ENCODE data around the gene SMIM12.

Gene SMIM12

GRCh38 chr1:34876406-34876805 is 16.9 kb upstream of the SMIM12 start:
- no peak for DNase-seq
- H3K27me3 ChIP-seq (replicated peaks; ENCODE audit: control insufficient read depth, insufficient read depth, low read length, poor library complexity, severe bottlenecking): no peaks in the 10 kb centered on the region

DNA sequence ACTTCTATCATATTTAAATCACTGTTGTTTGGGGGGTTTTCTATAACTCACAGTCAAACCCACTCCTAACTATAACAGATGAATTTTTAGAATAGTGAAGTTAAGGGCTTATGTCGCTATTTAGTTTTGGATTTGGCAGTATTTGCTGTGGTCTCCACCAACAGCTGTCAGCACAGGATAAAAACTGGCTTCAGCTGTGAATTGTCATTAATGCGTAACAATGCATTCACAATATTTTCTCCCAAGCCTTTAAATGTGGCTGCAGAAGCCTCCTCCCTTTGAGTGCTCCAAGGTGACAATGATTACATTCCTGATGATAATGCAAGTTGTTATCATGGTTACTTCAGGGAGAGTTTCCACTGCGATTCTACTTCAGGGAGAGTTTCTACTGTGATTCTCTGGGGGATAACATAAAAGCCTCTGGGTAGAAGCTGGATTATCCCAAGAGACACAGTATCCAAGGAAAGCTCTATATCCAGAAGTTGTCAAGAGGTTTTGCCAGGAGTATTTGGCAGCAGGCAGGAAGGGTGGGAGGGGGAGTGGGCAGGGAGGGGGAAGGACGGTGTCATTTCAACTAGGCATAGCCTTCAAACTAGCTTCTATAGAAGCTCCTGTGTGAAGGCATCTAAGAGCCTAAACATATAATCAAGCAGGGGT is 14.9 kb upstream of the SMIM12 start:
- H3K27me3 ChIP-seq (replicated peaks; ENCODE audit: control insufficient read depth, insufficient read depth, low read length, poor library complexity, severe bottlenecking): no peaks in the 10 kb centered on the region
- H3K27ac ChIP-seq (ENCODE audit: insufficient read depth, low read length, poor library complexity, severe bottlenecking): no peak overlapping the region
- no peaks in the 10 kb centered on the region for H3K9me3 ChIP-seq (ENCODE audit: control insufficient read depth, low read length)
- no peaks in the 10 kb centered on the region for H3K36me3 ChIP-seq (ENCODE audit: control insufficient read depth, insufficient read depth, low read length)
- no peaks in the 10 kb centered on the region for H3K4me1 ChIP-seq (ENCODE audit: control insufficient read depth, insufficient read depth, low read length, poor library complexity, severe bottlenecking)
- no peak overlapping the region for H3K4me3 ChIP-seq (ENCODE audit: insufficient read depth, low read depth, low read length, poor library complexity, severe bottlenecking)
- no peak for DNase-seq

More at GRCh38 chr1:34876406-34876805, 16.9 kb upstream of the SMIM12 start:
- H3K9me3 ChIP-seq (ENCODE audit: control insufficient read depth, low read length): no peaks in the 10 kb centered on the region
- no peak overlapping the region for H3K4me3 ChIP-seq (ENCODE audit: insufficient read depth, low read depth, low read length, poor library complexity, severe bottlenecking)
- no peaks in the 10 kb centered on the region for H3K36me3 ChIP-seq (ENCODE audit: control insufficient read depth, insufficient read depth, low read length)
- H3K27ac ChIP-seq (ENCODE audit: insufficient read depth, low read length, poor library complexity, severe bottlenecking): no peak overlapping the region
- no peaks in the 10 kb centered on the region for H3K4me1 ChIP-seq (ENCODE audit: control insufficient read depth, insufficient read depth, low read length, poor library complexity, severe bottlenecking)

DNA sequence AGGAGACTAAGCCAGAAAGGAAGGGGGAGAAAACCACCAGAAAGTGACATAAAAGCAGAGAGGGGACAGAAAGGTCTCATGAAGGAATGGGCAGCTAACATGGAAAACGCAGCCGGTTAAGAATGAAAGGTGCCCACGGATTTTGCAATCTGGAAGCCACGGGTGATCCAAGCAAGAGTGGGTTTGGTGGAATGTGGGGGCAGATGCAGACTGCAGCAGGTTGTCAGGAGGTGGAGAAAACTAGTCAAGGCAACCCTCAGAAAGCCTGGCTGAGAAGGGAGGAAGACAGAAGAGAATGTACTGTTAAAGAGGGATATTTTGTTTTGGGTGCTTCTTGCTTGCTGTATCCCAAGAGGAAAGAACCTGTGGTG is 12.6 kb upstream of the SMIM12 start:
- H3K4me1 ChIP-seq (ENCODE audit: control insufficient read depth, insufficient read depth, low read length, poor library complexity, severe bottlenecking): no peaks in the 10 kb centered on the region
- no peak for DNase-seq
- H3K4me3 ChIP-seq (ENCODE audit: insufficient read depth, low read depth, low read length, poor library complexity, severe bottlenecking): no peak overlapping the region
- no peak overlapping the region for H3K27ac ChIP-seq (ENCODE audit: insufficient read depth, low read length, poor library complexity, severe bottlenecking)
- no peaks in the 10 kb centered on the region for H3K36me3 ChIP-seq (ENCODE audit: control insufficient read depth, insufficient read depth, low read length)
- H3K27me3 ChIP-seq (replicated peaks; ENCODE audit: control insufficient read depth, insufficient read depth, low read length, poor library complexity, severe bottlenecking): no peaks in the 10 kb centered on the region
- H3K9me3 ChIP-seq (ENCODE audit: control insufficient read depth, low read length): no peaks in the 10 kb centered on the region

DNA sequence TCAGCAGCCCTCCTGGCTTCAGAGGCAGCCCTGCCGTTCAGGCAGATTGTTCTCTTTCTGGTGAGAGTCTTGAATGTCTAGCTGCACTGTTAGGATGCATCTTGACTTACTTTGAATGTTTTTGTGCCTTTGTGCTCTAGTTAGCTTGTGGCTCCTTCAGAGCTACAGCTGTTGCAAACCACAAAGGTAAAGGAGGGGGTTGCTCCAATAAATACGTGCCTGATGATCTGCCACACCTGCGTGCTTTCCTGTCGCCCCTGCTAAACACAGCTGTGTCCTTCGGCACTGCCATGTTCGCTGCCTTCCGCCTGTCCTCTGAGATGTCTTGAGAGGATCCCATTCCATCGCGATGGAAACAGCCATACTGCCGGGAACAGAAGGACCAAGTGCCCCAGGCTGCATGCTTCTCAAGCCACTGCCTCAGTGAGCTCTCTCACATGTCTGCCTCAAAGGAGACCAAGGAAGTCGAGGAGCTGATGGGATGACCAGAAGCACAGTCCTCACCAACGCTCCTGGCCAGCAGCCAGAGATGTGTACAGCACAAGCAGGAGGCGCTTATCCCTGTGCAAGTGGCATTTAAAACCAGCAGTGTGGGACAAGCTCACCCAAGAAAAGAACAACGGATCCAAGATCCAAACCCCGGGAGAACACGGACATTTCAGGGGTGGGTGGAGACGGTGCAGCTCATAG is 12.0 kb upstream of the SMIM12 start:
- no peaks in the 10 kb centered on the region for H3K27me3 ChIP-seq (replicated peaks; ENCODE audit: control insufficient read depth, insufficient read depth, low read length, poor library complexity, severe bottlenecking)
- H3K4me3 ChIP-seq (ENCODE audit: insufficient read depth, low read depth, low read length, poor library complexity, severe bottlenecking): no peak overlapping the region
- H3K4me1 ChIP-seq (ENCODE audit: control insufficient read depth, insufficient read depth, low read length, poor library complexity, severe bottlenecking): peaks cover 5% of the 10 kb centered on the region
- no peaks in the 10 kb centered on the region for H3K9me3 ChIP-seq (ENCODE audit: control insufficient read depth, low read length)
- DNase-seq: no peak
- H3K36me3 ChIP-seq (ENCODE audit: control insufficient read depth, insufficient read depth, low read length): no peaks in the 10 kb centered on the region
- no peak overlapping the region for H3K27ac ChIP-seq (ENCODE audit: insufficient read depth, low read length, poor library complexity, severe bottlenecking)

- Histone ChIP-seq H3K27ac (ENCODE audit: insufficient read depth, low read length, poor library complexity, severe bottlenecking) (no peak overlapping the region), H3K36me3 (ENCODE audit: control insufficient read depth, insufficient read depth, low read length) (no peaks in the 10 kb centered on the region), H3K27me3 (replicated peaks; ENCODE audit: control insufficient read depth, insufficient read depth, low read length, poor library complexity, severe bottlenecking) (no peaks in the 10 kb centered on the region), H3K4me3 (ENCODE audit: insufficient read depth, low read depth, low read length, poor library complexity, severe bottlenecking) (no peak overlapping the region), H3K9me3 (ENCODE audit: control insufficient read depth, low read length) (no peaks in the 10 kb centered on the region), H3K4me1 (ENCODE audit: control insufficient read depth, insufficient read depth, low read length, poor library complexity, severe bottlenecking) (peaks cover 13% of the 10 kb centered on the region)
- DNase-seq: no peak
Measured at GRCh38 chr1:34870395-34870794, 10.8 kb upstream of the SMIM12 start.

DNA sequence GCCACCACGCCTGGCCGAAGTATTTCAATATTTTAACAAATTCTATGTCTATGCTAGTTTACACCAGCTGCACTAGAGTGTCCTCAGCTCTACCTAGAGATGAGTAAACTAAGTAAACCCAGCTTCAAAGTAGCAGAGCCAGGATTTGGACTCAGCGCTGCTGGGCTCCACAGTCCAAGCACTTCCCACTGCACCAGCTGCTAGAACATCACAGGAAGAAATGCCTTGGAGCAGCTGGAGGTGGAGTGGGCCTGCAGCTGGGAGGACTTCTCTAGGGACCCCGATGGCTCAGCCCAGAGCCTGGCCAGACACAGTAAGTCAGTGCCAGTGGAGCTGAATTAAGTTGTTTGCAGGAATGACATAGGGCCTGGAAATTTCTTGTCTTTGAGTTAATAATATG is 10.2 kb upstream of the SMIM12 start:
- no peaks in the 10 kb centered on the region for H3K36me3 ChIP-seq (ENCODE audit: control insufficient read depth, insufficient read depth, low read length)
- H3K4me1 ChIP-seq (ENCODE audit: control insufficient read depth, insufficient read depth, low read length, poor library complexity, severe bottlenecking): peaks cover 13% of the 10 kb centered on the region
- no peak for DNase-seq
- H3K27ac ChIP-seq (ENCODE audit: insufficient read depth, low read length, poor library complexity, severe bottlenecking): no peak overlapping the region
- H3K27me3 ChIP-seq (replicated peaks; ENCODE audit: control insufficient read depth, insufficient read depth, low read length, poor library complexity, severe bottlenecking): no peaks in the 10 kb centered on the region
- no peaks in the 10 kb centered on the region for H3K9me3 ChIP-seq (ENCODE audit: control insufficient read depth, low read length)
- H3K4me3 ChIP-seq (ENCODE audit: insufficient read depth, low read depth, low read length, poor library complexity, severe bottlenecking): no peak overlapping the region

DNA sequence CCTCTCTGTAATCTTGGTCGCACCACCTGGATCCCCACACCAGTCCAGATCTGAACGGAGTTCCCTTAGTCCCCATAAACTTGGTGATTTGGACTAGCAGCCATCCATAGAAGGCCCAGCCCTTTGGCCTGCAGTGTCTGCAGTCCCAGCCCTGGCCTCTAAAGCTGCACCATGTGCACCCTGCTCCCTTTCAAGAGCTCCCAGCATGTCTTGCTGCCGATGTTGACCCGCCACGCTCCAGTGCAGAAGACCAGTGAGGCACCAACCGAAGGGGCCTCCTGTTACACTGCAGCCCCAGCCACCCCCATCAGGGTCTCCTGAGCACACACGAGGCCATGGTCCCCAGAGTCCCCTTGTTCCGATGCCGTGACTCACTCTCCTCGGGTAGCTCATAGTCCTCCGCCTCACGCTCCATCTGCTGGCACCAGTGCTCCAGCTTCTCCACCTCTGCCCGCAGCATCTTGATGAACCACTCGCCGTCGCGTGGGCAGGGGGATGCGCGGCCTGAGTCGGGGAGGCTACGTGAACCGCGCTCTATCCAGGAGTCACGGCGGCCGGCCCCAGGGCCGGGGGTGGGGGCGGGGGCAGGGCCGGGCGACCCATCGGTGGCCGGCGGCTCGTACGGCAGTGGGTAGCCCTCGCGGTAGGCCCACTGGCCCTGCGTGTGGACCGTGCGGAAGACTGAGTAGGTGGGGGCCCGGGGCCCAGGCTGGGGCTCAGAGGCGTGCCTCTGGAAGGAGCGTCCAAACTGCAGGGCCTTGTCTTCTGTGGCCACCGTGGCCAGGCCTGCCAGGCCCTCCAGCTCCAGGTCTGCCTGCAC is 8.9 kb upstream of the SMIM12 start:
- H3K9me3 ChIP-seq (ENCODE audit: control insufficient read depth, low read length): no peaks in the 10 kb centered on the region
- no peak overlapping the region for H3K27ac ChIP-seq (ENCODE audit: insufficient read depth, low read length, poor library complexity, severe bottlenecking)
- H3K36me3 ChIP-seq (ENCODE audit: control insufficient read depth, insufficient read depth, low read length): no peaks in the 10 kb centered on the region
- no peaks in the 10 kb centered on the region for H3K27me3 ChIP-seq (replicated peaks; ENCODE audit: control insufficient read depth, insufficient read depth, low read length, poor library complexity, severe bottlenecking)
- DNase-seq: no peak
- H3K4me1 ChIP-seq (ENCODE audit: control insufficient read depth, insufficient read depth, low read length, poor library complexity, severe bottlenecking): peaks cover 14% of the 10 kb centered on the region
- H3K4me3 ChIP-seq (ENCODE audit: insufficient read depth, low read depth, low read length, poor library complexity, severe bottlenecking): no peak overlapping the region

DNA sequence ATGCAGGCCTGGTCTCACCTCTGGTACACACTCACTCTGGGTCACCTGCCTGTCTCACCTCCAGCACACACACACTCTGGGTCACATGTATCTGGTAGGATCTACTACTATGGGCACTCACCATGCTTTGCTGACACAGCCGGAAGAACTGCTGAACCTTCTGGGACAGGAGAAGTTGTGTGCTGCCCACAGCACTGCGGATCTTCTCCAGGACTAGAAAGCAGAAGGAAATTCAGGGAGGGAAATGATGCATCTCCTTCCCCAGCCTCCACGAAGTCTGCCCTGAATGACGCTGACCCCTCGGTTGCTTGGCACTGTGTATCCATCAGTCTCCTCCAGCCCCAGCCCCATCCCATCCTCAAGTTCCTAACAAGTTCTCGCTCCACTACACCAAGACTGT is 7.9 kb upstream of the SMIM12 start:
- Histone ChIP-seq H3K4me3 (ENCODE audit: insufficient read depth, low read depth, low read length, poor library complexity, severe bottlenecking) (no peak overlapping the region), H3K27ac (ENCODE audit: insufficient read depth, low read length, poor library complexity, severe bottlenecking) (no peak overlapping the region), H3K4me1 (ENCODE audit: control insufficient read depth, insufficient read depth, low read length, poor library complexity, severe bottlenecking) (peaks cover 21% of the 10 kb centered on the region), H3K36me3 (ENCODE audit: control insufficient read depth, insufficient read depth, low read length) (no peaks in the 10 kb centered on the region), H3K27me3 (replicated peaks; ENCODE audit: control insufficient read depth, insufficient read depth, low read length, poor library complexity, severe bottlenecking) (no peaks in the 10 kb centered on the region), H3K9me3 (ENCODE audit: control insufficient read depth, low read length) (no peaks in the 10 kb centered on the region)
- no peak for DNase-seq

DNA sequence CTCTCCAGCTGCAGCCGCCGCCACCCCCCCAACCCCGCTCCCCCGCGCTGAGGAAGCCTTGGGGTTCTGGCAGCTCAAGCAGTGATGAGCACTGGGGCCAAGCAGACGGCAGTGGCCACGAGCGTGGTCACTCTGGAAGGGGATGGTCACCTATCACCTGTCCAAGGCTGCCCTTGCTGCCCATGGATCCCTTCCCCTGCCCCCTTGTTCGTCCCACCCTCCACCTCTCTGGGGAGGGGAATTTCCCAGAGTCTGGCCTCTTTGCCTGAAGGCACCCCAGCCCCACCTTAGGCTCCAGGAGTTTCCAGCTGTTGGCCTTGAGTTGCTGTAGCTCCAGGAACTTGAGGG is 7.2 kb upstream of the SMIM12 start:
- Histone ChIP-seq H3K27ac (ENCODE audit: insufficient read depth, low read length, poor library complexity, severe bottlenecking) (peak overlapping the region; percentile 77), H3K9me3 (ENCODE audit: control insufficient read depth, low read length) (no peaks in the 10 kb centered on the region), H3K27me3 (replicated peaks; ENCODE audit: control insufficient read depth, insufficient read depth, low read length, poor library complexity, severe bottlenecking) (no peaks in the 10 kb centered on the region), H3K4me3 (ENCODE audit: insufficient read depth, low read depth, low read length, poor library complexity, severe bottlenecking) (peak overlapping the region; percentile 73), H3K36me3 (ENCODE audit: control insufficient read depth, insufficient read depth, low read length) (no peaks in the 10 kb centered on the region), H3K4me1 (ENCODE audit: control insufficient read depth, insufficient read depth, low read length, poor library complexity, severe bottlenecking) (peaks cover 21% of the 10 kb centered on the region)
- no peak for DNase-seq
